ENCODE measurements around the gene DPYD.

GRCh38 chr1:97570691-97571090 lies 350.1 kb downstream of the DPYD start:
- no peak for TF ChIP-seq POLR2A (IDR thresholded peaks at IDR 0.05; ENCODE audit: low read depth, low read length)
- TF ChIP-seq TAF1 (IDR thresholded peaks at IDR 0.05; ENCODE audit: low read depth, low read length) = no peak
- no peak for TF ChIP-seq POLR2AphosphoS5 (IDR thresholded peaks at IDR 0.05; ENCODE audit: low read depth, low read length)
- TF ChIP-seq POU2F2 (IDR thresholded peaks at IDR 0.05; ENCODE audit: low read depth, low read length) = no peak
- no peak for TF ChIP-seq SPI1 (IDR thresholded peaks at IDR 0.05; ENCODE audit: low read depth, low read length)
- no peak for TF ChIP-seq PAX5 (IDR thresholded peaks at IDR 0.05; ENCODE audit: insufficient read depth, low read length, severe bottlenecking)
